Neural crest cell (in vitro differentiated cells): ENCODE data around the gene FAM13A. TPM values are rescaled to one million over a fixed set of nuclear protein-coding genes. Genes with fewer than 3 reads are reported as not detected.

Experiments used
- DNase-seq: peaks from one replicate; pipeline ENCODE4 v3.0.0; 2021; ENCODE audit warnings: low read depth, mixed read lengths, low spot score
- H3K27ac Mint-ChIP-seq: one replicate; pipeline ENCODE4 v1.8.0; 2021; ENCODE audit warnings: mild to moderate bottlenecking, mixed read lengths; ENCODE audit not compliant: unreplicated experiment
- H3K27me3 Mint-ChIP-seq: 2 replicates; pipeline ENCODE4 v1.8.0; 2021; ENCODE audit warnings: low read depth, mild to moderate bottlenecking, mixed read lengths
- H3K36me3 Mint-ChIP-seq: 2 replicates; pipeline ENCODE4 v1.8.0; 2021; ENCODE audit warnings: low read depth, mild to moderate bottlenecking, mixed read lengths
- H3K4me1 Mint-ChIP-seq: 2 replicates; pipeline ENCODE4 v1.8.0; 2021; ENCODE audit warnings: mixed read lengths
- H3K4me3 Mint-ChIP-seq: one replicate; pipeline ENCODE4 v1.8.0; 2021; ENCODE audit warnings: mild to moderate bottlenecking, mixed read lengths
- H3K9me3 Mint-ChIP-seq: 2 replicates; pipeline ENCODE4 v1.8.0; 2021; ENCODE audit warnings: mixed read lengths
- CTCF ChIP-seq: fragments of 200-600 bp; sonication (generic); conservative IDR thresholded peaks from 2 replicates; pipeline ENCODE4 v1.5.0; 2021; ENCODE audit warnings: antibody characterized with exemption, mild to moderate bottlenecking
- total RNA-seq: library from RNA; stranded (reverse); gene quantifications from 2 replicates; pipeline ENCODE4 v1.2.1, GENCODE V29; 2021

The FAM13A gene
- total RNA-seq, 1 donor from 2014 or later: 18.1 TPM

- H3K27me3 Mint-ChIP-seq: no peaks in the 10 kb centered on the region
- H3K9me3 Mint-ChIP-seq: no peaks in the 10 kb centered on the region
- H3K27ac Mint-ChIP-seq: no peak overlapping the region
- TF ChIP-seq CTCF: no peak
- peaks cover 8% of the 10 kb centered on the region for H3K36me3 Mint-ChIP-seq
- no peaks in the 10 kb centered on the region for H3K4me1 Mint-ChIP-seq
- no peak overlapping the region for H3K4me3 Mint-ChIP-seq
- no peak for DNase-seq
Measured at GRCh38 chr4:88725986-88726385, 331.0 kb downstream of the FAM13A start.

GRCh38 chr4:88725143-88725542 lies 331.8 kb downstream of the FAM13A start:
- H3K36me3 Mint-ChIP-seq: peaks cover 12% of the 10 kb centered on the region

GRCh38 chr4:88724406-88724805 lies 332.6 kb downstream of the FAM13A start:
- peaks cover 15% of the 10 kb centered on the region for H3K36me3 Mint-ChIP-seq
- H3K27ac Mint-ChIP-seq: no peak overlapping the region
- no peak for TF ChIP-seq CTCF

More at GRCh38 chr4:88725143-88725542, 331.8 kb downstream of the FAM13A start:
- no peak for DNase-seq
- Mint-ChIP-seq H3K27ac (no peak overlapping the region), H3K4me1 (no peaks in the 10 kb centered on the region), H3K4me3 (no peak overlapping the region), H3K9me3 (no peaks in the 10 kb centered on the region), H3K27me3 (no peaks in the 10 kb centered on the region)
- TF ChIP-seq CTCF: no peak

GRCh38 chr4:88722828-88723227 lies 334.2 kb downstream of the FAM13A start:
- Mint-ChIP-seq H3K9me3 (peaks cover 6% of the 10 kb centered on the region), H3K36me3 (peaks cover 29% of the 10 kb centered on the region), H3K27ac (no peak overlapping the region), H3K4me3 (no peak overlapping the region), H3K4me1 (no peaks in the 10 kb centered on the region), H3K27me3 (no peaks in the 10 kb centered on the region)
- DNase-seq: no peak
- no peak for TF ChIP-seq CTCF

More at GRCh38 chr4:88724406-88724805, 332.6 kb downstream of the FAM13A start:
- H3K4me3 Mint-ChIP-seq: no peak overlapping the region
- no peak for DNase-seq
- no peaks in the 10 kb centered on the region for H3K9me3 Mint-ChIP-seq
- no peaks in the 10 kb centered on the region for H3K4me1 Mint-ChIP-seq
- H3K27me3 Mint-ChIP-seq: no peaks in the 10 kb centered on the region

GRCh38 chr4:88722276-88722780 lies 334.7 kb downstream of the FAM13A start:
- no peak for DNase-seq
- H3K9me3 Mint-ChIP-seq: peaks cover 8% of the 10 kb centered on the region
- no peaks in the 10 kb centered on the region for H3K27me3 Mint-ChIP-seq
- H3K27ac Mint-ChIP-seq: no peak overlapping the region
- no peak for TF ChIP-seq CTCF
- H3K4me1 Mint-ChIP-seq: no peaks in the 10 kb centered on the region
- H3K4me3 Mint-ChIP-seq: no peak overlapping the region
- peaks cover 34% of the 10 kb centered on the region for H3K36me3 Mint-ChIP-seq
